ENCODE data around the gene CKS1B.

CKS1B gene

DNA sequence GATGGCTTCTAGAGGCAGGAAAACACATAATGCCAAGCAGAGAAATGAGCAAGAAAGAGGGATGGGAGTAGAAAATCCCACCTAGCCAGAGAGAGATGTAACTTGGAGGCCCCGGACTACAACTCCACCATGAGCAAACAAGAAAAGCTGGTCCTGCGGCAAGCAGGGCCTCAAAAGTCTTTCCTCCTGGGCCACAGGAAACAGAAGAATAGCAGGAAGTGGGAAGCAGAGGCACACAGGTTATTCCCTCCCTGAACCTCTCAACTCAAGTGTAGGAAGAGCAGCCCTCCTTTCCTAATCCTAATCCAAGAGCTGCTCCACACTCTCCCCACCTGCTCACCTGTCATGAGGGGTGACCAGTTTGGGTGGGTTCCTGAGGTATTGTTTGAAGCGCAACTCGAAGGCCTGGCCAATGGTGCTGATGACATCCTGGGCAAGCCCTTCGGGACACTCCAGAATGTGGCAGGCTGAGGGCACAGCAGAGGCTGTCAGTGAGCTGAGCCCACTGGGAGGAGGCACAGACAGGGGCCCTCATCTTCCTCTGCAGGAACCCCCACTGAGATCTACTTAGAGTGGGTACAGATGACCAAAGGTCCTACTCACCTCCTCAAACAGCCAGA is 7.0 kb upstream of the CKS1B start:
- no peak for DNase-seq (ENCODE audit: low spot score)
- TF ChIP-seq, protein P1, sequence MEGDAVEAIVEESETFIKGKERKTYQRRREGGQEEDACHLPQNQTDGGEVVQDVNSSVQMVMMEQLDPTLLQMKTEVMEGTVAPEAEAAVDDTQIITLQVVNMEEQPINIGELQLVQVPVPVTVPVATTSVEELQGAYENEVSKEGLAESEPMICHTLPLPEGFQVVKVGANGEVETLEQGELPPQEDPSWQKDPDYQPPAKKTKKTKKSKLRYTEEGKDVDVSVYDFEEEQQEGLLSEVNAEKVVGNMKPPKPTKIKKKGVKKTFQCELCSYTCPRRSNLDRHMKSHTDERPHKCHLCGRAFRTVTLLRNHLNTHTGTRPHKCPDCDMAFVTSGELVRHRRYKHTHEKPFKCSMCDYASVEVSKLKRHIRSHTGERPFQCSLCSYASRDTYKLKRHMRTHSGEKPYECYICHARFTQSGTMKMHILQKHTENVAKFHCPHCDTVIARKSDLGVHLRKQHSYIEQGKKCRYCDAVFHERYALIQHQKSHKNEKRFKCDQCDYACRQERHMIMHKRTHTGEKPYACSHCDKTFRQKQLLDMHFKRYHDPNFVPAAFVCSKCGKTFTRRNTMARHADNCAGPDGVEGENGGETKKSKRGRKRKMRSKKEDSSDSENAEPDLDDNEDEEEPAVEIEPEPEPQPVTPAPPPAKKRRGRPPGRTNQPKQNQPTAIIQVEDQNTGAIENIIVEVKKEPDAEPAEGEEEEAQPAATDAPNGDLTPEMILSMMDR (IDR thresholded peaks at IDR 0.05; ENCODE audit: extremely low read depth, missing control alignments) = no peak

DNA sequence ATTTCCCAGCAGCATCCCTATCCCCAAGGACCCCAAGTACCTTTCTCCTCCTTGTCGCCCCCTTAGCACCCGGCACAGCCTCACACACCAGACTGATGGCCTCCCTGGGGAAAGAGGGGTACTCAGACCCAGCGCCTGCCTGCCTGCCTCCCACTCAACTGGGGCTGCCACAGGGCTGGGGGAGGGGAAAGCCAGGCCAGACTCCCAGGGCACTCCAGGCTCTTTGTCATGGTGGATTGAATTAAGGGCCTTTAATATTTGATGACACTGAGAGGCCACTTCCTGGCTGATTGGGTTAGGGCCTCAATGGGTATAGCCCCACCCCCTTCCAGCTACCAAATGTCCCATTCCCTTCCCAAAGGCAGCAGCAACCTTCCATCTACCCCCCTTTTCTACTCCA is 5.8 kb upstream of the CKS1B start:
- DNase-seq (ENCODE audit: low spot score) = no peak
- TF ChIP-seq, protein P1 (IDR thresholded peaks at IDR 0.05; ENCODE audit: extremely low read depth, missing control alignments) = no peak

DNA sequence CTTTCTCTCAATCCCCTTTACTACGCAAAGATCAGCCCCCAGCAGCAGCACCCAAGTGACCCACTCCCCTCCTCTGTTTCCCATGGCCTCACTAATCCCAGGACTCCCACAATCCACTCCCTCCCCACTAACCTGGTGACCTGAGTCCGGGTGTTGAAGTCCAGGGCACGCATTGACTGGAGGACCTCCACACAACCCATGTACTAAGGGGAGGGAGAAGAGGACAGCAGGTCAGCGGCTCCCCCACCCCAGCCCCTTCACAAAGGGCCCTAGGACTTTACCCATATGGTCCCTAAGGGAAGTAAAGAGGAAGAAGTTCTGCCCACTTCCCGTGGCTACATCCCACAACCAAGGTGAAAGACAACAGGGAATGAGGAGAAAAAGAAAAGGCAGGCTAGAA is 5.2 kb upstream of the CKS1B start:
- no peak for DNase-seq (ENCODE audit: low spot score)
- TF ChIP-seq, protein P1 (IDR thresholded peaks at IDR 0.05; ENCODE audit: extremely low read depth, missing control alignments) = no peak

DNA sequence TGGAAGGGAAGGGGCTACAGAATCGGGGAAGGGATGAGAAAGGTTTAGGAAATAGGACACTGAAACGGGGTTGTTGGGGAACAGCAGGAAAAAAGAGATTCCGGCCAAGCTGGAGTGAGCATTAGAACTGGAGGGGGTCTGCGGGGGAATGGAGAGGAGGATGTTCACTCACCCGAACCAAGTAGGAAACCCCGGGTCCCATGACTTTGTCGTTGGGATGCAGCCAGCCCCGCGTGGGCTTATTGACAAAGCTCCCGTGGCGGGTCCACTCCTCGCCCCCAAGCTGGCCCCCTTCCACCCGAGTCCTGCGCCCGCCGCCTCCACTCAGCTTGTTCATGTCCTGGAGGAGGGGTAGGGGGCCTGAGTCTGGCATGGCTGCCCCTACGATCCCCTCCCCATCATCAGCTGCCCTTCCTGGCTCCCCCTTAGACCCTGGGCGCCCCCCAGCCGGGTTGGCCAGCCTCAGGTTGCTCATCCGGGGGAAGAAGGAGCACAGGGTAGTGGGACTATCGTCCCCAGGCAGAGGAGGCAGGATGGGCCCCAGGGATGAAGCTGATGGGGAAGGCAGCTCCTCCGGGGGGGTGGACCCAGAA is 4.5 kb upstream of the CKS1B start:
- TF ChIP-seq, protein P1 (IDR thresholded peaks at IDR 0.05; ENCODE audit: extremely low read depth, missing control alignments) = no peak
- DNase-seq (ENCODE audit: low spot score) = no peak

DNA sequence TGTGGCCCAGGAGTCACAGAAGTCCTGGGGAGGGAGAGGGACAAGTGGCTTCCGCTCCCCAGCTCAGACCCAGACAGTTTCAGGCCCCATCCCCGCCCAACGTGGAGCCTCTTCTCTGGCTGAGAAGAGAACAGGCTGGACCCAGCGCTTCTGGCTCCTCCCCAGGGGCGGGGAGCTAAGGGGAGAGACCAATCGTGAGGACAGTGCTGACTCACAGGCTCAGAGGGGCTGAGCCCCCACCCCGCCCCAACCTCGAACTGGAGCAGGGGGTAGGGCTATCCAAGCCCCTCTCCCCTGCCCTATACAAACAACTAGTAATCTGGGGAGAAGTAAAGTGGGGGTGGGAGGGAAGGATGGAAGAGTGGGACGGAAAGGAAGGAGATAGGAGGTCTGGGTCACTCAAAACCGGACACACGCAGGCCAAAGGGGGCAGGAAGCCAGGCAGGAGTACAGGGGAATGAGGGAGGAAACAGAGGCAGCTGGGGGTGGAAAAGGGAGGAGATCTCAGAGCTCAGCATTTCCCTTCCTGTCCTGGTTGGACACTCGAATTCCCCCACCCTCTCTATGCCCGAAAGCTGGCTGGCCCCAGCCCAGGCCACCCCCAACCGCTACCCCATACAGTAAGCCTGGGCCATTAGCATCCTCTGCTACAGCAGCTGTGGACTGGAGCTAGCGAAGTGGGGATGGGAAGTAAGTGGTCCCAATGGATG is 3.7 kb upstream of the CKS1B start, which contains the start of gene SHC1:
TSS of gene SHC1 (minus strand) at position 117 of the 710 bp plus-strand sequence. CDS start 221 bp downstream, outside the sequence.
- DNase-seq (ENCODE audit: low spot score) = peak; percentile 77
- TF ChIP-seq, protein P1 (IDR thresholded peaks at IDR 0.05; ENCODE audit: extremely low read depth, missing control alignments) = no peak

DNA sequence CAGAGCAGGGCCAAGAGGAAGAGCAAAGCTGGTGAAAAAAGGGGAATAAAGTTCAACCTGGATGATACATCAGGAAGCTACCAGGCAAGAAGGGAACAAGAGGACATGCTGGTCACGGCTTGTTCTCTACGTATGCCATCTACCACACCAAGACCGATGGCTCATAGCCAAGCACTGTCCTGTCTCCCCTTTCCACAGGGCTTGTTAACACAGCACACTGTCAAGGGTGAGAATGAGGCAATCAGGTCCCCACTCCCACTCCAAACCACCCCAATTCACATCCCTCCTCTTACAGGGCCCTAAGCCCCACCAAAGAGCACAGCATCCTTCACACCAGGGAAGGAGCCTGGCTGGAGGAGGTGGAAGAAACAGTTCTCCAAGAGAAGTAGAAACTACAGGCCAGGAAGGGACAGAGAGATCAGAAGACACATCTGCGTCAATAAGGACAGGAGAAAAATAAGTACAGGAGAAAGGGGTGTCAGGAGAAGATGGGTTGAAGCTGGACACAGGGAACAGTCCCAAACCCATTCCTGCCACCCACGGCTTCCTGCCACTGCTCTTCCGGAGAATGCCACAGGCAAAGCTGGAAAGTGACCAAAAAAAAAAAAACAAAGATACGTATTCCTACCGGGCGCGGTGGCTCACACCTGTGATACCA is 3.0 kb upstream of the CKS1B start:
- no peak for DNase-seq (ENCODE audit: low spot score)
- TF ChIP-seq, protein P1 (IDR thresholded peaks at IDR 0.05; ENCODE audit: extremely low read depth, missing control alignments) = no peak

DNA sequence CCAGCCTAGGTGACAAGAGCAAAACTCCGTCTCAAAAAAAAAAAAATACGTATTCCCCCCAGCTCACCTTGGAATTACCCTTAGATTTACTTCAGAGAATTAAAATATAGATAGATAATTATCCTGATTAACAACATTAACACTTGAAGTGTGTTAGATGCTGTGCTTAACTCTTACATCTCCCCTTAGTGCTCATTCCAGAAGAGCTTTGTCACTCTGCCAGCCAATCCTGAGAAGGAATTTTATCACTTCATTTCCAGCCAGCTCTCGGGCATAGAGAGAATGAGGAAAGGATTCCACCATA is 2.3 kb upstream of the CKS1B start:
- TF ChIP-seq, protein P1 (IDR thresholded peaks at IDR 0.05; ENCODE audit: extremely low read depth, missing control alignments) = no peak
- DNase-seq (ENCODE audit: low spot score) = no peak
